Liver (tissue), 9 donors: ENCODE measurements around the gene XPR1. TPM values are rescaled to one million over a fixed set of nuclear protein-coding genes. Genes with fewer than 3 reads are reported as not detected.

Source experiments
- DNase-seq: peaks from one replicate; pipeline ENCODE4 v3.0.0-alpha.2; 2017; ENCODE audit warnings: low spot score
- H3K27ac ChIP-seq, 2 donors: one replicate each; pipeline ENCODE4 v1.7.0; 2013; ENCODE audit warnings: inconsistent platforms in 2 of 2, low read length in 2 of 2, control low read depth in 1 of 2, low read depth in 1 of 2, mild to moderate bottlenecking in 1 of 2
- H3K27me3 ChIP-seq, 4 donors: one replicate each; pipeline versions ENCODE4 v1.6.1 to v1.7.0; 2013; ENCODE audit warnings: low read length in 3 of 4, inconsistent platforms in 1 of 4, mild to moderate bottlenecking in 1 of 4, moderate library complexity in 1 of 4; ENCODE audit not compliant: control insufficient read depth in 4 of 4, insufficient read depth in 4 of 4
- H3K36me3 ChIP-seq, 4 donors: one replicate each; pipeline versions ENCODE4 v1.6.1 to v1.7.0; 2013; ENCODE audit warnings: low read length in 3 of 4, mild to moderate bottlenecking in 3 of 4, low read depth in 1 of 4, moderate library complexity in 1 of 4; ENCODE audit not compliant: control insufficient read depth in 4 of 4, insufficient read depth in 3 of 4
- H3K4me1 ChIP-seq, 4 donors: one replicate each; pipeline versions ENCODE4 v1.6.1 to v1.7.0; 2013; ENCODE audit warnings: low read length in 3 of 4, mild to moderate bottlenecking in 3 of 4, moderate library complexity in 1 of 4; ENCODE audit not compliant: control insufficient read depth in 4 of 4, insufficient read depth in 4 of 4
- H3K4me3 ChIP-seq, 3 donors: one replicate each; pipeline versions ENCODE4 v1.6.1 to v1.7.0; 2013; ENCODE audit warnings: low read length in 3 of 3, control low read depth in 1 of 3, low read depth in 1 of 3, mild to moderate bottlenecking in 1 of 3
- H3K9ac ChIP-seq, 2 donors: one replicate each; pipeline ENCODE4 v1.7.0; 2013; ENCODE audit warnings: low read length in 2 of 2, mild to moderate bottlenecking in 2 of 2, moderate library complexity in 2 of 2, control low read depth in 1 of 2, low read depth in 1 of 2
- H3K9me3 ChIP-seq, 4 donors: one replicate each; pipeline versions ENCODE4 v1.6.1 to v1.7.0; 2013; ENCODE audit warnings: low read length in 3 of 4; ENCODE audit not compliant: control insufficient read depth in 4 of 4
- ATF3 ChIP-seq: IDR thresholded peaks from 2 replicates; pipeline ENCODE4 v1.6.1; 2016; ENCODE audit warnings: antibody characterized with exemption
- EGR1 ChIP-seq, 2 donors: IDR thresholded peaks; 2 replicates each; pipeline ENCODE4 v1.6.1; 2016 to 2018; ENCODE audit warnings: antibody characterized with exemption in 2 of 2, low read depth in 2 of 2
- HNF4A ChIP-seq, 2 donors: conservative IDR thresholded peaks; 2 replicates each; pipeline ENCODE4 v1.6.1; 2016; ENCODE audit warnings: antibody characterized with exemption in 2 of 2, mild to moderate bottlenecking in 2 of 2
- HNF4G ChIP-seq: IDR thresholded peaks from 2 replicates; pipeline ENCODE4 v1.6.1; 2016; ENCODE audit warnings: antibody characterized with exemption
- RAD21 ChIP-seq, 2 donors: IDR thresholded peaks; 2 replicates each; pipeline ENCODE4 v1.6.1; 2016; ENCODE audit warnings: antibody characterized with exemption in 2 of 2, mild to moderate bottlenecking in 2 of 2
- RXRA ChIP-seq, 2 donors: IDR thresholded peaks; 2 replicates each; pipeline ENCODE4 v1.6.1; 2017 to 2018; ENCODE audit warnings: antibody characterized with exemption in 2 of 2, mild to moderate bottlenecking in 1 of 2
- SP1 ChIP-seq: IDR thresholded peaks from 2 replicates; pipeline ENCODE4 v1.6.1; 2018; ENCODE audit warnings: antibody characterized with exemption, mild to moderate bottlenecking
- WGBS: extraction: QIAGEN DNeasy Blood & Tissue Kit; methylation state at CpG from one replicate; pipeline ENCODE4 v1.1.7; 2013; 5-methylcytosine and 5-hydroxymethylcytosine counted together
- polyA plus RNA-seq, 2 donors: library from polyadenylated mRNA; stranded (reverse) in 1 of 2; unstranded in 1 of 2; fragments of 200-250 nt in 1 of 2; fragments of >200 nt in 1 of 2; fragmentation: Nextera tagmentation in 1 of 2; extraction: Ambion mirVana in 1 of 2; gene quantifications; one replicate each; pipeline versions ENCODE4 v1.2.1 to v1.2.3, GENCODE V29; 2013 to 2015
- total RNA-seq, 2 donors: library from RNA; depleted of rRNA; stranded (reverse); fragments of >200 nt; gene quantifications; one replicate each; pipeline ENCODE4 v1.2.3, GENCODE V29; 2014
- TF ChIP-seq, protein P1 (sequence below): IDR thresholded peaks from 2 replicates; pipeline ENCODE4 v1.6.1; 2016; ENCODE audit warnings: antibody characterized with exemption
- TF ChIP-seq, protein P2 (sequence below): IDR thresholded peaks from 2 replicates; pipeline ENCODE4 v1.6.1; 2016; ENCODE audit warnings: antibody characterized with exemption, mild to moderate bottlenecking
- TF ChIP-seq, protein P3 (sequence below): fragments of 150-350 bp; IDR thresholded peaks from 2 replicates; pipeline ENCODE4 v1.5.1; 2017; ENCODE audit warnings: improper control_type of control experiment, low read depth, low read length; ENCODE audit not compliant: missing input control
- donor health status: healthy.
- donor health status: healthy.
- donor health status: healthy.
- donor health status: healthy.
- donor health status: healthy.

The XPR1 gene
- total and polyA plus RNA-seq, 4 donors = 1.8 to 14.3 (median 5.9) TPM

DNA sequence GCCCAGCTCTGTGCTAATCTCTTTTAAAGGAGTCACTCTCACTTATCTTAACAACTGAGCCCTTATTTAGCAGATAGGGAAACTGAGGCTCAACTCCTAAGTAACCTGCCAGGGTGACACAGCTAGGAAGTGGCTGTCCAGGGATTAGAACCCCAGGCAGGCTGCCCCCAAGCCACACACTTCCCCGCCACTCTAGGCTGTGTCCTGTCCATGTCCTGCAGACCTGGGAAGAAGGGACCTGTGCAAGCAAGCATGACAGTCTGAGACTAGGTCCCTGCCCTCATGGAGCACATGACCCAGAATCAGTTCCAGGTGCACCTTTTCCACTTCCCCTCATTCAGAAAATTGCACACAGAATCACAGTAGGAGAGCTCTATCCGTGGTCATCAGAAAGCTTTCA is 293.1 kb downstream of the XPR1 start:
- TF ChIP-seq RAD21 (IDR thresholded peaks at IDR 0.05) = no peak
- TF ChIP-seq, protein P1, sequence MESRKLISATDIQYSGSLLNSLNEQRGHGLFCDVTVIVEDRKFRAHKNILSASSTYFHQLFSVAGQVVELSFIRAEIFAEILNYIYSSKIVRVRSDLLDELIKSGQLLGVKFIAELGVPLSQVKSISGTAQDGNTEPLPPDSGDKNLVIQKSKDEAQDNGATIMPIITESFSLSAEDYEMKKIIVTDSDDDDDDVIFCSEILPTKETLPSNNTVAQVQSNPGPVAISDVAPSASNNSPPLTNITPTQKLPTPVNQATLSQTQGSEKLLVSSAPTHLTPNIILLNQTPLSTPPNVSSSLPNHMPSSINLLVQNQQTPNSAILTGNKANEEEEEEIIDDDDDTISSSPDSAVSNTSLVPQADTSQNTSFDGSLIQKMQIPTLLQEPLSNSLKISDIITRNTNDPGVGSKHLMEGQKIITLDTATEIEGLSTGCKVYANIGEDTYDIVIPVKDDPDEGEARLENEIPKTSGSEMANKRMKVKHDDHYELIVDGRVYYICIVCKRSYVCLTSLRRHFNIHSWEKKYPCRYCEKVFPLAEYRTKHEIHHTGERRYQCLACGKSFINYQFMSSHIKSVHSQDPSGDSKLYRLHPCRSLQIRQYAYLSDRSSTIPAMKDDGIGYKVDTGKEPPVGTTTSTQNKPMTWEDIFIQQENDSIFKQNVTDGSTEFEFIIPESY = no peak
- TF ChIP-seq, protein P2, sequence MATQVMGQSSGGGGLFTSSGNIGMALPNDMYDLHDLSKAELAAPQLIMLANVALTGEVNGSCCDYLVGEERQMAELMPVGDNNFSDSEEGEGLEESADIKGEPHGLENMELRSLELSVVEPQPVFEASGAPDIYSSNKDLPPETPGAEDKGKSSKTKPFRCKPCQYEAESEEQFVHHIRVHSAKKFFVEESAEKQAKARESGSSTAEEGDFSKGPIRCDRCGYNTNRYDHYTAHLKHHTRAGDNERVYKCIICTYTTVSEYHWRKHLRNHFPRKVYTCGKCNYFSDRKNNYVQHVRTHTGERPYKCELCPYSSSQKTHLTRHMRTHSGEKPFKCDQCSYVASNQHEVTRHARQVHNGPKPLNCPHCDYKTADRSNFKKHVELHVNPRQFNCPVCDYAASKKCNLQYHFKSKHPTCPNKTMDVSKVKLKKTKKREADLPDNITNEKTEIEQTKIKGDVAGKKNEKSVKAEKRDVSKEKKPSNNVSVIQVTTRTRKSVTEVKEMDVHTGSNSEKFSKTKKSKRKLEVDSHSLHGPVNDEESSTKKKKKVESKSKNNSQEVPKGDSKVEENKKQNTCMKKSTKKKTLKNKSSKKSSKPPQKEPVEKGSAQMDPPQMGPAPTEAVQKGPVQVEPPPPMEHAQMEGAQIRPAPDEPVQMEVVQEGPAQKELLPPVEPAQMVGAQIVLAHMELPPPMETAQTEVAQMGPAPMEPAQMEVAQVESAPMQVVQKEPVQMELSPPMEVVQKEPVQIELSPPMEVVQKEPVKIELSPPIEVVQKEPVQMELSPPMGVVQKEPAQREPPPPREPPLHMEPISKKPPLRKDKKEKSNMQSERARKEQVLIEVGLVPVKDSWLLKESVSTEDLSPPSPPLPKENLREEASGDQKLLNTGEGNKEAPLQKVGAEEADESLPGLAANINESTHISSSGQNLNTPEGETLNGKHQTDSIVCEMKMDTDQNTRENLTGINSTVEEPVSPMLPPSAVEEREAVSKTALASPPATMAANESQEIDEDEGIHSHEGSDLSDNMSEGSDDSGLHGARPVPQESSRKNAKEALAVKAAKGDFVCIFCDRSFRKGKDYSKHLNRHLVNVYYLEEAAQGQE = no peak
- TF ChIP-seq, protein P3, sequence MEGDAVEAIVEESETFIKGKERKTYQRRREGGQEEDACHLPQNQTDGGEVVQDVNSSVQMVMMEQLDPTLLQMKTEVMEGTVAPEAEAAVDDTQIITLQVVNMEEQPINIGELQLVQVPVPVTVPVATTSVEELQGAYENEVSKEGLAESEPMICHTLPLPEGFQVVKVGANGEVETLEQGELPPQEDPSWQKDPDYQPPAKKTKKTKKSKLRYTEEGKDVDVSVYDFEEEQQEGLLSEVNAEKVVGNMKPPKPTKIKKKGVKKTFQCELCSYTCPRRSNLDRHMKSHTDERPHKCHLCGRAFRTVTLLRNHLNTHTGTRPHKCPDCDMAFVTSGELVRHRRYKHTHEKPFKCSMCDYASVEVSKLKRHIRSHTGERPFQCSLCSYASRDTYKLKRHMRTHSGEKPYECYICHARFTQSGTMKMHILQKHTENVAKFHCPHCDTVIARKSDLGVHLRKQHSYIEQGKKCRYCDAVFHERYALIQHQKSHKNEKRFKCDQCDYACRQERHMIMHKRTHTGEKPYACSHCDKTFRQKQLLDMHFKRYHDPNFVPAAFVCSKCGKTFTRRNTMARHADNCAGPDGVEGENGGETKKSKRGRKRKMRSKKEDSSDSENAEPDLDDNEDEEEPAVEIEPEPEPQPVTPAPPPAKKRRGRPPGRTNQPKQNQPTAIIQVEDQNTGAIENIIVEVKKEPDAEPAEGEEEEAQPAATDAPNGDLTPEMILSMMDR = no peak
- TF ChIP-seq ATF3 = no peak
- TF ChIP-seq HNF4G = no peak
- Histone ChIP-seq H3K9me3 (no peaks in the 10 kb centered on the region), H3K4me3 (no peak overlapping the region), H3K27me3 (no peaks in the 10 kb centered on the region), H3K9ac (no peak overlapping the region), H3K36me3 (no peaks in the 10 kb centered on the region), H3K4me1 (peaks cover 1 to 11% (median 4%) of the 10 kb centered on the region in 4 donors), H3K27ac (no peak overlapping the region)
- DNase-seq = no peak
- 95% methylated on average over 2 of the region's 2 CpGs for WGBS

- WGBS = 34% methylated on average over 7 of the region's 7 CpGs
- no peak overlapping the region for H3K27ac ChIP-seq
Measured at GRCh38 chr1:180925471-180926051, 293.7 kb downstream of the XPR1 start.

More at GRCh38 chr1:180925471-180926051, 293.7 kb downstream of the XPR1 start:
- no peaks in the 10 kb centered on the region for H3K27me3 ChIP-seq
- H3K4me3 ChIP-seq = no peak overlapping the region
- H3K36me3 ChIP-seq = no peaks in the 10 kb centered on the region
- no peaks in the 10 kb centered on the region for H3K9me3 ChIP-seq
- H3K9ac ChIP-seq = no peak overlapping the region
- TF ChIP-seq HNF4A (conservative IDR thresholded peaks at IDR 0.05) (peak; percentile 58 to 59), EGR1 (IDR thresholded peaks at IDR 0.05; ENCODE audit: low read depth in 2 of 2) (no peak), SP1 (peak; percentile 63), RXRA (IDR thresholded peaks at IDR 0.05) (peak; percentile 50 to 78)
- H3K4me1 ChIP-seq = peaks cover 1 to 11% (median 4%) of the 10 kb centered on the region in 4 donors
- DNase-seq = peak; percentile 63
